ENCODE data around the gene GABBR2. TPM values are rescaled to one million over a fixed set of nuclear protein-coding genes. Genes with fewer than 3 reads are reported as not detected.

The GABBR2 gene
- total RNA-seq, 1 donor from 2014 or later: 0.24 TPM

DNA sequence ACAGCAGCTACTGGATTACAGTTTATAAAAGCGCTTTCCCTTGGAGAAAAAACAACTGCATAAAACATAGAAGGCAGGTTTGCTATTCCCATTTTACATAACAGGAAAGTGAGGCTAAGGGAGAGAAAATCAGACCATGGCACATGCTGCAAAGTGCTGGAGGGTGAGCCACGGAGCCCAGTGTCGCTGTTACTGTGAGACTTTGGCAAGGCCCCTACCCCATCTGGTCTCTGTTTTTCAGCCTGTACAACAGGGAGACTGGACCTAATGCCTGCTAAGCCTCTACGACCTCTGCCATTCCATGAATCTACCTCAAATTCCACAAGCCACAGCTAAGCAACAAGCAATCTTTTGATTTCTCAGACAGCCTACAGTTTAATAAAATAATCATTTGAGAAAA is 139.2 kb downstream of the GABBR2 start:
- ATAC-seq (no peak), DNase-seq (no peak)
- H3K9me3 ChIP-seq: no peaks in the 10 kb centered on the region
- no peak overlapping the region for H3K4me3 ChIP-seq
- H3K4me1 ChIP-seq: no peaks in the 10 kb centered on the region
- intact Hi-C loops (cut with DNase I): no loop called here
- no peaks in the 10 kb centered on the region for H3K36me3 ChIP-seq
- H3K27ac ChIP-seq: no peak overlapping the region
- H3K27me3 ChIP-seq (ENCODE audit: low read depth): no peaks in the 10 kb centered on the region
- TF ChIP-seq, protein P1, sequence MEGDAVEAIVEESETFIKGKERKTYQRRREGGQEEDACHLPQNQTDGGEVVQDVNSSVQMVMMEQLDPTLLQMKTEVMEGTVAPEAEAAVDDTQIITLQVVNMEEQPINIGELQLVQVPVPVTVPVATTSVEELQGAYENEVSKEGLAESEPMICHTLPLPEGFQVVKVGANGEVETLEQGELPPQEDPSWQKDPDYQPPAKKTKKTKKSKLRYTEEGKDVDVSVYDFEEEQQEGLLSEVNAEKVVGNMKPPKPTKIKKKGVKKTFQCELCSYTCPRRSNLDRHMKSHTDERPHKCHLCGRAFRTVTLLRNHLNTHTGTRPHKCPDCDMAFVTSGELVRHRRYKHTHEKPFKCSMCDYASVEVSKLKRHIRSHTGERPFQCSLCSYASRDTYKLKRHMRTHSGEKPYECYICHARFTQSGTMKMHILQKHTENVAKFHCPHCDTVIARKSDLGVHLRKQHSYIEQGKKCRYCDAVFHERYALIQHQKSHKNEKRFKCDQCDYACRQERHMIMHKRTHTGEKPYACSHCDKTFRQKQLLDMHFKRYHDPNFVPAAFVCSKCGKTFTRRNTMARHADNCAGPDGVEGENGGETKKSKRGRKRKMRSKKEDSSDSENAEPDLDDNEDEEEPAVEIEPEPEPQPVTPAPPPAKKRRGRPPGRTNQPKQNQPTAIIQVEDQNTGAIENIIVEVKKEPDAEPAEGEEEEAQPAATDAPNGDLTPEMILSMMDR (IDR thresholded peaks at IDR 0.05): no peak

- no peak for DNase-seq
- Histone ChIP-seq H3K36me3 (no peaks in the 10 kb centered on the region), H3K27me3 (ENCODE audit: low read depth) (no peaks in the 10 kb centered on the region), H3K9me3 (no peaks in the 10 kb centered on the region), H3K27ac (no peak overlapping the region), H3K4me1 (no peaks in the 10 kb centered on the region), H3K4me3 (no peak overlapping the region)
- ATAC-seq: no peak
- TF ChIP-seq, protein P1 (IDR thresholded peaks at IDR 0.05): no peak
- intact Hi-C loops (cut with DNase I): no loop called here
Measured at GRCh38 chr9:98568909-98569469, 139.7 kb downstream of the GABBR2 start.

DNA sequence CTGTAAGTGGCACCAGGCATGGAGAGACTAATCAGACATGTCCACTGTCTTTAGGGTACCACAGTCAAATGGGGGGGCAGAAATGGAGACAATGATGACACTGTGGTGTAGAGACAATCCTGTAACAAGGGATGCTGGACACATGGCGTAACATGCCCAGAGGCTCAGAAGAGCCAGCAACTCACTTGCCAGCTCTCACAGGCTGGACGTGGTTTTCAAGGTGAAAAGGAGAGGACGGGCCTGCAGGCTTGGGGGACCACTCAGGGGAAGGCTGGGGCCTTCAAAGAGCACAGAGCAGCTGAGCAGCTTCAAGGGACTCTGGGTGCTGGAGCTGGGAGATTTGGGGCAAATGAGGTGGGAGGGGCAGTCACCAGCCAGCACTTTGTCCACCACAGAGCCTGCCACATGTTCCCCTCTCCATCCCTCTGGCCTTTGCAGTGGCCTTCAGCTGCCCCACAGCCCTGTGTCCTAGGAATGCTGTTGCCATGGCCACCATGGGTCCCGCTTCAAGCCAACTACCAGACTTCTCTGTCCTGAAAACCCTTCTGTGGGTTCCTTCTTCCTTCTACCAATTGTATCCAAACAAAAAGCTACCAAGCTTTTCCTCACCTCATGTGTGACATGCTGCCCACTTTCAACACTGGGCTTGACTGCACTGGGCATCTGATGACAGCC is 140.4 kb downstream of the GABBR2 start:
- Histone ChIP-seq H3K36me3 (no peaks in the 10 kb centered on the region), H3K27me3 (ENCODE audit: low read depth) (no peaks in the 10 kb centered on the region), H3K4me3 (no peak overlapping the region), H3K9me3 (no peaks in the 10 kb centered on the region), H3K27ac (no peak overlapping the region), H3K4me1 (no peaks in the 10 kb centered on the region)
- TF ChIP-seq, protein P1 (IDR thresholded peaks at IDR 0.05): no peak
- ATAC-seq: no peak
- intact Hi-C loops (cut with DNase I): no loop called here
- no peak for DNase-seq

DNA sequence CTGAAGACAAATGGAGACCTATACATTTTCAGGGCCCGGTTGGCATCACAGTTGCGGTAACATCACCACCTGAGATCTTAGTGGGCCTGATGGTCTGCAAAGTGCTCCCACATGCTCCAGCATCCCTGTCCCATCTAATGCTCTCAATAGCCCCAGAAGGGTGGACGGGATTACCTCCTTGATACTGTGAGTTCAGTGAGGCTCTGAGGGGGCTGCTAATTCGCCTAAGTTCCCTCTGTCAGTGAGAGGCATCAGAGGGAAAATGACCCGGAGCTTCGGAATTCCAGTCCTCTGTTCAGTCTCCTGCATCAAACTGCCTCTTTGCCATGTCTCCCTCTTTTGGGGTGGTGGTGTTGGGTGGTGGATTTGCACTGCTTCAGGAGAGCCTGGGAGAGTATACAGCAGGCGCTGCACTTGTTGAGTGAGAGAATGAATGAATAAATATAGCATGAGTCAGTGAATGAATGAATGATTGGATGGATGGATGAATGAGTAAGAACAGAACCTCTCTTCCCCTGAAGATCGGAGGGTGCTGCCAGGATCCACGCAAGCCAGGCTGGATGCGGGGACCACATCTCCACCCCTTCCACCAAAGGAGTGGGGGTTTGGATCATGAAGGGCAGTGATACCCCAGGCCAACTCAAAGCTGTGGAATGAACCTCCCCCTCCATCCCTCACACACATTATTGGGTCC is 141.0 kb downstream of the GABBR2 start:
- Histone ChIP-seq H3K9me3 (no peaks in the 10 kb centered on the region), H3K4me3 (no peak overlapping the region), H3K27me3 (ENCODE audit: low read depth) (no peaks in the 10 kb centered on the region), H3K4me1 (no peaks in the 10 kb centered on the region), H3K36me3 (no peaks in the 10 kb centered on the region), H3K27ac (no peak overlapping the region)
- TF ChIP-seq, protein P1 (IDR thresholded peaks at IDR 0.05): no peak
- DNase-seq: no peak
- intact Hi-C loops (cut with DNase I): no loop called here
- ATAC-seq: no peak

DNA sequence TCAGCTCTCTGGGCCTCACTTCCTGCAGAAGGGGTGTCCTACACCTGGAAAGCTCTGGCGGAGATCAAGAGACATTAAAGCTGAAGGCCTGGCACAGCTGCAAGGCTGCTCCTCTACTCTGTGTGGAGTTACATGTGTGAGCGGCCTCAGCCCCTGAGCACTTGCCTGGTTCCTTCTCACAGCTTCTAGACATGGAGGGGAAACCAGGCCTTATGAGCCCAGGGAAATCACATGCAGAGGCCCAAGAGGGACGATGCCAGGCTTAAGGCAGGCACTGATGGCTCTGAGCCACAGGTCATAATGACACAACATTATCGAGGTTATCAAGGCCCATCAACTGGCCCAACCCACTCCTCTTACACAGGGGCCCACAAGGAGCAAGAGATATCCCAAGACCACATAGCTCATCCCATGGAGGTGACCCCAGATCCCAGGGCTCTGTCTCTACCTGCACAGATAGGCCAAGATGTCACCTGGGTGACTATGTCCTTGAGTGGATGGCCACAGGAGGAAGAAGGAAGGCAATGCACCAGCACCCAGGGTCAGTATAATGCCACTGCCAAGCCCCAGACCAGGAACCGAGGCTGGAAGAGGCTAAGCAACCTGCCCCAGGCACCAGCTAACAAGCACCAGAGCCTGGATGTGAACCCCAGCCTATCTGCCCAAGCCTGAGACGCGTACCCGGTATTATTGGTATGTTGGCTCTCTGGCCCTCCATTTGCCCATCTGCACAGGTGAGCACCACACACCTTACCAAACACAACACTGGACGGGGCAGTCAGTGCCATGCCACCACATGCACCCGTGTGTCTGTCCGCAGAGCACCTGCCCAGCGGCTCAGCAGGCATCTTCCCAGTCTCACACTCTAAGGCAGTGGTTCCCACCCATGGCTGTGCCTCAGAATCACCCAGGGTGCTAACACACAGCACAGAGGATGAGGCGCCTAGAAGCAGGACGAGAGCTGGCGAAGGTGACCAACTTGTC is 143.3 kb downstream of the GABBR2 start:
- no peak overlapping the region for H3K27ac ChIP-seq
- no peaks in the 10 kb centered on the region for H3K36me3 ChIP-seq
- intact Hi-C loops (cut with DNase I): no loop called here
- TF ChIP-seq, protein P1 (IDR thresholded peaks at IDR 0.05): no peak
- H3K4me3 ChIP-seq: no peak overlapping the region
- no peaks in the 10 kb centered on the region for H3K4me1 ChIP-seq
- no peaks in the 10 kb centered on the region for H3K9me3 ChIP-seq
- no peak for ATAC-seq
- H3K27me3 ChIP-seq (ENCODE audit: low read depth): no peaks in the 10 kb centered on the region
- DNase-seq: no peak

Measured in lower lobe of right lung (tissue), 2 donors.